RPMI8226 (cell line): ENCODE results near the gene MUC16.
"Not testable (repeated sequence)": the region's sequence is repeated elsewhere in the genome, so short reads cannot be mapped to it uniquely, and the experiment has no call there.

Experiments
- DNase-seq: peaks from one replicate; pipeline ENCODE4 v3.0.0-alpha.2; 2015

Gene MUC16

DNA sequence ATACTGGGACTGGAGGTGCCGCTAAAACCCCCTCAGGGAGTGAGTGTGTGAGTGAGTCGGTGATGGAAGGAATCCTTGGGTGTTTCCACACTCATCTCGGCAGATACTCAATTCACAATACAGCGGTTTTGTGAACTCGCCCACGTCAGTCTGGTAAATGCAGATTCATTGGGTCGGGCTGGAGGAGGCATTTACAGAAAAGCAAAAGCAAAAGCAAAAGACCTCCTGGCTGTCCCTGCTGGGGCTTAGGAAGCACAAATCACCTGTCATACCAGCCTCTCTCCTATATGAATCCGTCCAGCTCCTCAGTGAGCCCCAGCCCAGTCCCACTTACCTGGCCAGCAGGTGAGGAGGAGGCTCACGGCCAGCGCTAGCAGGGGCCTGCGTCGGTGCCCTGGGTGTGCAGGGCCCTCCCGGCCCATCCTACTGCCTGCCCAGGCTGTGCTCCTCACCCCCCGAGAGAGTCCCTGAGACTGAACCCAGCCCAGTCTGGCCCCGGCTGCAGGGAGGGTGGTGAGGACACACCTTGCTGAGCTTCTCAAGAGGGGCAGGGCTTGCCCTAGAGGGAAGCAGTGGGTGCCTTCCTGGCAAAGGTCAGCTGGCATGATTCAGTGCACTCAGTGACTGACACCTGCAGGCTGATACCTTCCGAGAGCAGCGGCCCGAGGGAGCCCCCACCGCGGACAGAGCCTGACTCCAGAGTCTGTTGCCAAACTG, at the start of gene MUC16:
Gene MUC16, minus strand, starts transcription at position 475 of the 717 bp plus-strand sequence.
- peak; percentile 38 for DNase-seq

DNA sequence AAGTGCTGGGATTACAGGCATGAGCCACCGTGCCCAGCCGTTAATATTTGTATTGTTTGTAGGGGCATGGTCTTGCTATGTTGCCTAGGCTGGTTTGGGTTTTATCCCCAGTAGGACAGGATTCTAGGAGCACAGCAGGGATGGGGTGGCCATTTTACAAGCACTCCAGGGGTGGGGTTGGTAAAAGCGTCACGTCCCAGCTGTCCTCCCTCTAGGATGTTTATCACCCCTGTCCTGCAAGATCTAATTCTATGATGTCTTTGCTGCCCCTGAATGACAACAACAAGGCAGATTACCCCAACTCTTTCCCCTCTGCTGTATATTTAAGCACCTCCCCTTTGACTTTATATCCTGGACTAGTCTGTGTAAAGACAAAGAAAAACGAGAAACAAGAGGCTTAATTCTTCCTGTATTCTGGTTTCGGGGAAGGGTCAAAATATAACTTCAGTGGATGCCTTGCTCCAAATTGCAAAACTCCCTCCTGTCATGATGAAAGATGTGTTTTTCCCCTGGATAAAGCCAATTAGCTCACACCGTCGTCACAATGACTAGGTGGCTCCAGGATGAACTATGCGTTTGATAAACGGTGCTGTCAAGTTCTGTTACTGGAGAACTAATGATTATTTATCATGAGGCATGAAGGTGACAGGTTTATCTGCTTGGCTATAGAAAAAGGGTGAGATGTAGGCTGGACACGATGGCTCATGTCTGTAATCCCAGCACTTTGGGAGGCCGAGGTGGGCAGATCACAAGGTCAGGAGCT, 48.9 kb upstream of the MUC16 start:
- no peak for DNase-seq

DNA sequence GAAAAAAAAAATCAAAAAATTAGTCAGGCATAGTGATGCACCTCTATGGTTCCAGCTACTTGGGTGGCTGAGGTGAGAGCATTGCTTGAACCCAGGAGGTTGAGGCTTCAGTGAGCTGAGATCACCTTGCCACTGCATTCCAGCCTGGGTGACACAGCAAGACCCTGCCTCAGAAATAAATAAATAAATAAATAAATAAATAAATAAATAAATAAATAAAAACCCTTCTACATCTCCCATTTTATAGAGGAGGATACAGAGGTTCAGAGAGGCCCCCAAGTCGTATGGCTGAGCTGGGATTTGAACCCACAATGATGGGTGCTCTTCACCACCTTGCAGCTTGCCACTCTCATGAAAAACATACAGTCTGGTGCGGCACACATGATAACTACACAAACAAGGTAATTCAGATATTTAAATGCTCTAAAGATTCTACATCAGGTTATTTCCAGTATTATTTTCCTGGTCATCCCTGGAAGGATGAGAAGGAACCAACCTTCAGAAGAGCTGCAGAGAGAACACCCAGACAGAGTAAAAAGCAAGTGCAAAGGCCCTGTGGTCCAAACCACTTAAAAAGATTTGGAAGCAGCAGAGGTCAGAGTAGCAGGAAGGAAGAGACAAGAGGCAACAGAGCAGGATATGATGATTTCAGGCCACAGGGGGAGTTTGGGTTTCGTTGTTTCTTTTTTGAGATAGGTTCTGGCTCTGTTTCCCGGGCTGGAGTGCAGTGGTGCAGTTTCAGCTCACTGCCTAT, 47.5 kb upstream of the MUC16 start:
- DNase-seq, result no peak

DNA sequence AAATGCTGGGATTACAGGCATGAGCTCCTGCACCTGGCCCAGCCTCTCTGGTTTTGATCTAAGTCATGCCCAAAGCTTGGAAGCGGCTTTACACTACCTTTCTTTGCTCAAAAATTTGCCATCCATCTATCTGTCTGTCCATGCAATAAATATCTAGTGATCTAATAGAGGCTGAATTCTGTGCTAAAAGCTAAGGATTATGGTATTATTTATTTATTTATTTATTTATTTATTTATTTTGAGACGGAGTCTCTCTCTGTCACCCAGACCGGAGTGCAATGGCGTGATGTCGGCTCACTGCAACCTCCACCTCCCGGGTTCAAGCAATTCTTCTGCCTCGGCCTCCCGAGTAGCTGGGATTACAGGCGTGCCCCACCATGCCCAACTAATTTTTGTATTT, 45.9 kb upstream of the MUC16 start:
- DNase-seq, result not testable (repeated sequence)

DNA sequence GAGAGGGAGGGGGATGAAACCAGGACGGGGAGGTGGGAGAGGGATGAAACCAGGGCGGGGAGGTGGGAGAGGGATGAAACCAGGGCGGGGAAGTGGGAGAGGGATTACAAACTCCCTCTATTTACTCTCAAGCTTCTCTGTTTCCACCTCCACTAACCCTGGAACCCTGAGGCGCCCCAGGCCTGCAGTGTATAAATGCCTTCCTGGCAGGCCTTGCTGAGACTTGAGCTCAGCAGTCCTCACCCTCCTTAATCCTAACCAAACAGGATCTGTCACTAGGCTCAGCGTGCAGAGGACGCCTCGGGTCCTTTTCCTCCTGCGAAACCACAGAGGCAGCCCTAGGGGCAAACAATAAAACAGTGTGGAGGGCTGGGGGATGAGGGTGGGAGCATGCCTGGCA, 44.6 kb upstream of the MUC16 start:
- no peak for DNase-seq

DNA sequence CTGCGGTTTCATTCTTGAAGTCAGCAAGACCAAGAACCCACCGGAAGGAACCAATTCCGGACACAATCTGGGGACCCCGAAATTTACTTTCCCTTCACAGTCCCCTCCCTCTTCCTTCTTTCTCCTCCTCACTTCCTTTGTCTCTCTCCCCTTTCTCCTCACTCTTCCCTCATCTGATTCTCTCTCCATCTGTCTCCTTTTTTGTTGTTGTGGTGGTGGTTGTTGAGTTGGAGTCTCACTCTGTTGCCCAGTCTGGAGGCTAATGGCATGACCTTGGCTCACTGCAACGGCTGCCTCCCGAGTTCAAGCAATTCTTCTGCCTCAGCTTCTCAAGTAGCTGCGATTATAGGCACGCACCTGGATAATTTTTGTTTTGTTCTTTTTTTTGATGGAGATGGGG, 44.0 kb upstream of the MUC16 start:
- no peak for DNase-seq

DNA sequence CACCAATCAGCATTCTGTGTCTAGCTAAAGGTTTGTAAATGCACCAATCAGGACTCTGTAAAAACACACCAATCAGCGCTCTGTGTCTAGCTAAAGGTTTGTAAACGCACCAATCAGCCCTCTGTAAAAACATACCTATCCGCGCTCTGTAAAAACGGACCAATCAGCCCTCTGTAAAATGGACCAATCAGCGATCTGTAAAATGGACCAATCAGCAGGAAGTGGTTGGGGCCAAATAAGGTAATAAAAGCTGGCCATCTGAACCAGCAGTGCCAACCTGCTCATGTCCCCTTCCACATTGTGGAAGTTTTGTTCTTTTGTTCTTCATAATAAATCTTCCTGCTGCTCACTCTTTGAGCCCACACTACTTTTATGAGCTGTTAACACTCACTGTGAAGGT, 43.5 kb upstream of the MUC16 start:
- not testable (repeated sequence) for DNase-seq

DNA sequence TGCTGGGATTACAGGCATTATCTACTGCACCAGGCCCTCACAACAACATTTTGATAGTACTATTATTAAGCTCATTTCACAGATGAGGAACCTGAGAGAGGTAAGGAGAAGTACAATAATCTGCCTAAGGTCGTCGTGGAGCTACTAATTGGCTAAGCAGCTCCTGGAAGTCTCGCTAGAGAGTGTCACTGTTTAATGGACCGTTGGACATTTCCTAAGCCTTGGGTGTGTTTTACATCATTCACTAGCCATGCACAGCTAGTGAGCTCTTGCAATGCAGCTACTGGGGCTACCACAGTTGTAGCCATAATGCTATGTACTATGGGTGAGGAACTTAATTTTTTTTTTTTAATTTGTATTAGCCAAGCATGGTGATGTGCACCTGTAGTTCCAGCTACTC, 42.7 kb upstream of the MUC16 start:
- DNase-seq, result no peak

DNA sequence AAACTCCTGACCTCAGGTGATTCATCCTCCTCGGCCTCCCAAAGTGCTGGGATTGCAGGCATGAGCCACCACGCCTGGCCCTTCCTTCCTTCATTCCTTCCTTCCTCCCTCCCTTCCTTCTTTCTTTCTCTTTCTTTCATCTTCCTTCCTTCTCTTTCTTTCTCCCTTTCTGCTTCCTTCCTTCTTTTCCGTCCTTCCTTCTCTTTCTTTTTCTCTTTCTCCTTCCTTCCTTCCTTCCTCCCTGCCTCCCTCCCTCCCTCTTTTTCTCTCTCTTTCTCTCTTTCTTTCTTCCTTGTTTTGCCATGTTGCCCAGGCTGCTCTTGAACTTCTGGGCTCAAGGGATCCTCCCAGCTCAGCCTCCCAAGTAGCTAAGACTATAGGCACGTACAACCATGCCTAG, 36.5 kb upstream of the MUC16 start:
- DNase-seq, result no peak

DNA sequence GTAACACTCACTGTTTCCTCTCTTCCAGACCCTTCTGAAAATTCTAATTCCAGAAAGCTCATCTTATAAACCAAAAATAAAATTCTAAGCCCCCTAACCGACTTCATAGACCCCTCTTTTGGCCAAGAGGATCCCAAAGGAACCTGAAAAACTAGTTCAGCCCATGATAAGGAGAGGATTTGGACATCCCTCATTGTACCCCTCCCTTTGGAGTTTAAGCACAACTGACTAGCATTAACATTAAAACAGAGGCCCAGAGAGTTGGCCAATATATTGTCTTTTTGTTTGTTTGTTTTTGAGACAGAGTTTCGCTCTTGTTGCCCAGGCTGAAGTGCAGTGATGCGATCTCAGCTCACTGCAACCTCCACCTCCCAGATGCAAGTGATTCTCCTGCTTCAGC, 34.2 kb upstream of the MUC16 start:
- no peak for DNase-seq

DNA sequence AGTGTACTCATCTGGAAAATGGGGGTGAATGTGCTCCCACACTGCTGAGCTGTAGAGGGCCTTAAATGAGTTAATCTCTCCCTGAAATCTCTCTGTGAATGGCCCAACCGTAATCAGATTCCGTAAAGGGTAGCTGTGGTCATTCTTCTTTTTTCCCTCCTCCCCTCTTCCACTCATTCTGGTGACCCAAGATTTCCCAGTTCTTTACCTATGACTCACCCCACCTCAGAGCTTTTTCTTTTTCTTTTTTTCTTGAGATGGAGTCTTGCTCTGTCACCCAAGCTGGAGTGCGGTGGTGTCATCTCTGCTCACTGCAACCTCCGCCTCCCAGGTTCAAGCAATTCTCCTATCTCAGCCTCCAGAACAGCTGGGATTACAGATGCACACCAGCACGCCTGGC, 33.3 kb upstream of the MUC16 start:
- no peak for DNase-seq

DNA sequence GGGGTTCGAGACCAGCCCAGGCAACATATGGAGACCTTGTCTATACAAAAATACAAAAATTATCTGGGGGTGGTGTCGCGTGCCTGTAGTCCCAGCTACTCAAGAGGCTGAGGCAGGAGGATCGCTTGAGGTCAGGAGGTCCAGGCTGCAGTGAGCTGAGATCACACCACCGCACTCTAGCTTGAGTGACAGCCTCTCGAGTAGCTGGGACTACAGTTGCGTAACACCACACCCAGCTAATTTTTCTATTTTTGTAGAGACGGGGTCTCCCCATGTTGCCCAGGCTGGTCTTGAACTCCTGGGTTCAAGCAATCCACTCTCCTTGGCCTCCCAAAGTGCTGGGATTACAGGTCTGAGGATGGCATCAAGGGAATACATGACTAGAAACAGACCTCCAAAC, 30.8 kb upstream of the MUC16 start:
- no peak for DNase-seq

DNA sequence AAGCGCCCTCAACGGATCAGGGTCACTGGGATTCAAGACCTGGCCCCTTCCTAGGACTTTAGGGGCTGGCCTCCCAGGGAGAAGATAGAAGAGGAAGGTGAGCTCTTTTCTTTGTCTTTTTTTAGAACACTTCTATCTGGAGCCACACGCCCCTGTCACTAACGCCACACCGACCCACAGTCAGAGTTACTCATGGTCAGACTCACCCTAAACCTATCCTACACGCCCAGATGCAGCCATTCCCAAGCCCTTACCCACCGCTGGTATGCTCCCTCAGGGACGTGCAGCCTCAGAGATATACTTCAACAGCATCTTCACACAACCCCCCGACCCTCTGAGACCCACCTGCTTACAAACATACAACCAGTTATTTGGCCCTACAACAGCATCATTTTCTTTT, 29.9 kb upstream of the MUC16 start:
- DNase-seq, result no peak

DNA sequence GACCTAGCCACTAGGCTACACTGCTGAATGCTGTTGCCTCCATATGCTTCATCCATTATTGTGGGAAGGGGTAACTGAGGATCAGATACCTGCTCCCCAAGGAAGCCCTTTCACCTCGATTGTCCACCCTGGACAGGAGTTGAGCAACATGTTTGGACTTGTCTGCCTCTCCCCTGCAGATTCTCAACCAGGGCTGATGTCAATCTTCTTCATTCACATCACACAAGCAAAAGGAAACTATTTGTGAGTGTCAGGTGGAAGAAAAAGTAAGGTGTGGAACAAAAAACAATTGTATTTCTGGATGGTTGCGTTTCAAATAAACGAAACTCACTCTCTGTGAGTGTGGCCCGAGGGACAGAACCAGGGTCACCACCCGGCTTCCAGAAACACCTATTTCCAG, 29.5 kb upstream of the MUC16 start:
- DNase-seq, result no peak

DNA sequence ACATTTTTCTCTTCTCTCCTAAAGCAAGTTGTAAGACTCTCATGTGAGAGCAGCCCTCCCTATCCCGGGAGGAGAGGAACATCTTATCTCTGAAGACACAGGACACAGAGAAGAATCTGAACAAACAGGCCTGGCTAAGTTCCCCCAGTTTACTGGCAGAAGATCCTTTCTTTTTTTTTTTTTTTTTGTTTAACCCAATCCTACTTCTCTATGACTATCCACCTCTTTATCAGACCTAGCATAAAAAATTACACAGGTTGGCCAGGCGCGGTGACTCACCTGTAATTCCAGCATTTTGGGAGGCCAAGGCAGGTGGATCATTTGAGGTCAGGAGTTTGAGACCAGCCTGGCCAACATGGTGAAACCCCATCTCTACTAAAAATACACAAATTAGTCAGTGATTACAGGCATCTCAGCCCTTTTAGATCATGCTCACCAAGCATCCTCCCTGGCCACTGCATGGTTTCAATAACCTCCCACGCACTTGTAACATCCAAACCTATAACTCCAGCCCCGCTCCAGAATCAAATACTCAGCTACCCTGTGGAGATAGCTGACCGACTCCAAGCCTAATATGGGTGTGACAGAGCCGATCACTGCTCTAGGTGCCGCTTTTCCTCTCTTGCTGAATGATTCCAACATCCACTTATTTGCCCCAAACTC, 27.3 kb upstream of the MUC16 start:
- no peak for DNase-seq

DNA sequence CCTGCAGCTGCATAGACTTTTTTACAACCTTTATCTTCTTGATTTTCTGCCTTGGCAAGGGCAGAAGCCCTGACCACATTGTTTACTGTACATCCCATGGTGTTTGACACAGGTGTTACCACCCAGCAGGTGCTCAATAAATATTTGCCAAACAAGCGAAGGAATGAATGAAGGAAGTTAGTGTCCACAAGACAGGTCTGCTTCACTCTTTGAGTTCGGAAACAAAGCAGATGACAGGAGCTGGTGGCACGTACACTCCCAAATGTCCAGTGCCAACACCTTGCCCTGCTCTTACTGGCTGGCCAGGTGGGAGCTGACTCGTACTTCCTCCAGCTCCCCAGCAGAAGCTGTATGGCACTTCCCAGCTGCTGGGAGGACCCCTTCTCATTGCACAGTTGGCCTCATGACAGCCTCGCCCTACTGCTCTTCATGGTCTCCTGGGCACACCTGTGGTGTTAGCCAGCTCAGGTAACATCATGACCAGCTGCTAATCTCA, 22.0 kb upstream of the MUC16 start:
- DNase-seq, result peak; percentile 57

DNA sequence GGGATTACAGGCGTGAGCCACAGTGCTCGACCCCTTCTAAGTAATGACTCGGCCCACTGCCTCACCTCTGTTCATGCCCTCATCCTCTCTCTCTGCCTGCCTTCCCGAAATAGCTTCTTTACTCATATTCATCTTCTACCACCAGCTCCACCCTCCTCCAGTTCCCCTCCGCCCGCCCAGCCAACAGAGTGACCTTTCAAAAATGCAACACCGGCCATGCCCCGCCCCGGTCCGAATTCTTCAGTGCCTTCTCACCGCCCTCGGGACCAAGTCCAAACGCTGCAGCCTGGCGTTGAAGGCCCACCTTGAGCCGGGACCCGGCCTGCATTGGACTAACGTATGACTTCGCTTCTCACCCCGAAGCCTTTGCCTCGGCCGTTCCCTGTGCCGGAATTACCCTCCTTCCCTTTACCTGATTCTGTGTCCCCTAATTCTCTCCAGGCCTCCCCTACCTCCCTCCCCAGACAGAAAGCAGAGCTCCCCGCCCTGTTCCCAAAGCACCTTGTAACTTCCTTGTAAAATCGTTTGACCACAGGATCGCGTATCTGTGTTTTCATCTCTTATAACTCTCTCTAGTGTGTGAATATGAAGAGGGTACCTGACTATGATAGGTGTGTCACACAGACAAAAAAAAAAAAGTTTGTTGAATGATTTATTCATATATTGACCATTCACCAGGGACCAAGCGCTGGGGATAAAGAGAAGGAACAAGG, 8.1 kb upstream of the MUC16 start:
- no peak for DNase-seq

DNA sequence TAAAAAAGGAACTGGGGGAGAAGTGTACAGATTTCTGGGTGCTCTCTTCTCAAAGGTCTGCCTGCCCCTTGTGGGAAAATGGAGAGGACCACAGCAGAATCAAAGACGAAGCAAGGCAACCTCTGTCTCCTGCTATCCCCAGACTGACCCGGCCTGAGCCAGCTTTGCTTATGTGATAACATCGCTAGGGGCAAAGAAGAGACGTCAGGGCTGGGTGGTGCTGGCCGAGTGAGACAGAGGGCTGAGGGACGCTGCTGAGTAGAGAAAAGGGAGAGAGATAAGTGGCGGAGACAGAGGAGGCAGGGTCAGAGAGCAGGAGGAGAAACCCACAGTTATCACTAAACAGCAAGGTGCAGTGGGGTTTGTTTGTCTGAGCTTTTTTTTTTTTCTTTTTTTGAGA, 4.6 kb upstream of the MUC16 start:
- DNase-seq, result no peak

DNA sequence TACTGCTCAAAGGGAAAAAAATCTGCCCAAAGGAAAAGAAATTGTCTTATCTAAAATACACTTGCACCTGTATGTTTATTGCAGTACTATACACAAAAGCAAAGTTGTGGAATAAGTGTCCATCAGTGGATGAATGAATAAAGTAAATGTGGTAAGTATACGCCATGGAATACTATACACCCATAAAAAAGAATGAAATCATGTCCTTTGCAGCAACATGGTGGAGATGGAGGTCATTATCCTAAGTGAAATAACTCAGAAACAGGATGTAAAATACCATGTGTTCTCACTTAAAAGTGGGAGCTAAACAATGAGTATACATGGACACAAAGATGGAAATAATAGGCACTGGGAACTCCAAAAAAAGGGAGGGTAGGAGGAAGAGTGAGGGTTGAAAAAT, 3.8 kb upstream of the MUC16 start:
- DNase-seq, result no peak

DNA sequence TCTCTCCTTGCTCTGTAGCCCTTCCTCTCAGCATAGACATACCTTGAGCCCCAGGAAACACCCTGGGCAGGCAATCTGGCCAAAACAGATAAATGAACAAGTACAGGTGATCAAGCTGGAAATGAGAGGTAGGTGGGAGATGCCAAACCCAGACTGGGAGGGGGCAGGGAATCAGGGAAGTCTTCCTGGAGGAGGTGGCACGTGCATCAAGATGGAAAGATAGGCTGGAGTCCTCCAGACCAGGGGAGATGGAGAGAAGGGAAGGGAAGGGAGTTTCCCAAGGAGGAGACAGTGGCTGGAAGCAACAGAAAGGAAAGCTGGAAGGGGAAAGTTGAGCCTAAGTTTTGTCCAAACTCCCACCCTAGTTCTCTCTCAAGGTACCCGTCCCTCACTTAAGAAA, 1.7 kb upstream of the MUC16 start:
- DNase-seq, result no peak

DNA sequence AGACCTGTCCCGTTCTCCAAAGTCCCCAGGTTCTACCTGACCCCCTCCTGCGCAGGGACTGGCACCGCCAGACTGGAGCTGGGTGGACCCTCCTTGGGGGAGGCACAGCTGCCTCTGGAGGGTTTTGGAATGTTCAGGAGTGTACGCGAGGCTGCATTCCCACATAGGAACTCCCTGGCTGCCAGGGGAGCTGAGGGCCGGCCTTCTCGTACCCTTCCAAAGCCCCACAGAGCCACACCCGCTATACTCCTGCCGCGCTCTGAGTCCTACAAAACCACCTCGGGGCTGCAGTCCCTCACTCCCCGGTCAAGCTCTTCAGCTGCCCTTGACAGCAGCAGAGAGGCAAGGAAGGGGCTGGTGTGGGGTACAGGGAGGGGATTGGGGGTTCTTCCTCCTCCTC, 484 bp upstream of the MUC16 start:
- DNase-seq, result no peak

DNA sequence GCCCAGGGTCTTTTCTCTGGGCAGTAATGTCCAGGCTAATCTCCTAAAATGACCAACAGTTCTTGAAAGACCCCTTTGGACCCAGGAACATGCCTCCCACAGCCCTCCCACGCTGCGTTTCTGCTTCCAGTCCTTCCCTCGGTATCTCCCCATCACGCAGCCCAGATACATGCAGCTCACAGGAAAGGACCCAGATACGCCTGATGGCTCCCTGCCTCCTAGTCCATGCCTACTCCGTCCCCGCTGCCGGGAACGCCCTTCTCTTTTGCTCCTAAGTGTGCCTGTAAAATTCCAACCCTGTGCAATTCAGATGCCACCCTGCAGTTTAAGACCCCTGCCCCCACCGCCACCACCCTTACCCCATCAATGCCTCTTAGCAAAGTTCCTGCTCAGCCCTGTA, 778 bp downstream of the MUC16 start:
- DNase-seq, result no peak

DNA sequence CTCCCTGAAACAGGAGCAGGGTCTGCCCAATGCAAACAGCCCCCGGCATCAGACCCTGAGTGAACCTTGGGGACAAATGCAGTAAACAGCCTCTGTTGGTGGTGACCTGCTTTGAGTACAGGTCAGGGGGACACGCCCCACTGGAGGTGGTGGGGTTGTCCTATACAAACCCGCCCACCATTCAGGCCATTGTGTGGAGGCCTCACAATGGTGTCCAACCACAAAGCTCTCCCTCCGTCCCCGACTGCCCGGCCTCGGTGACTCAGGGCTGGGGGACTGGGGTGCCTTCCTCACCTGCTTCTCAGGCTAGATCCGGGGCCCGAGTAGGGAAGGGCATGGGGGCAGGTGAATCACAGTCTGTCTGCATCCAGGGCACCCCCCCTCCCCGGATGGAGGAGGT, 1.5 kb downstream of the MUC16 start:
- DNase-seq, result no peak
